ENCODE results near the gene SKA3.
"Not testable (repeated sequence)": the region's sequence is repeated elsewhere in the genome, so short reads cannot be mapped to it uniquely, and the experiment has no call there.

DNA sequence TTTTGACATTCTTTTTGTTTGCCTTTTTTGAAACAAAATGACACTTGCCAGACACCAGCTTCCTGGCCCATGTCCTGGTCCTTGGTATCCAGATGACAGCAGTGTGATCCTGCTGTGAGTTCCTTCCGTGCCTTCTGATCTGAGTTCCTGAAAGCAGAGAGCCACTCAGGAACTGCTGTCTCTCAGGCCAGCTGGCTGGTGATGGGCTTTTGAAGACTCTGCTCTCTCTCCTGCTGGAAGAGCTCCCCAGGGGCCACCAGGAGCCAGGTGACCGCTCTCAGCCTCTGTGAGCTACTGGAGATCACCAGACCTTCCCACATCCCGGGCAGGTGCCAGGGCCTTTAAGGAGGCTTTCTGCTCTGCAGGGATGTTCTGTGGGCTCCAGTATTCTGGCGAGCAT lies 22.0 kb upstream of the SKA3 start:
- TF ChIP-seq, protein P1, sequence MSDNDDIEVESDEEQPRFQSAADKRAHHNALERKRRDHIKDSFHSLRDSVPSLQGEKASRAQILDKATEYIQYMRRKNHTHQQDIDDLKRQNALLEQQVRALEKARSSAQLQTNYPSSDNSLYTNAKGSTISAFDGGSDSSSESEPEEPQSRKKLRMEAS (CRISPR knock-in tag; IDR thresholded peaks at IDR 0.05) = not testable (repeated sequence)
- TF ChIP-seq ZNF512 (CRISPR knock-in tag; IDR thresholded peaks at IDR 0.05; ENCODE audit: borderline replicate concordance); CTCF (IDR thresholded peaks at IDR 0.05); EMX1 (CRISPR knock-in tag; IDR thresholded peaks at IDR 0.05); CREB1 (CRISPR knock-in tag; IDR thresholded peaks at IDR 0.05); GABPB1 (CRISPR knock-in tag; IDR thresholded peaks at IDR 0.05); SMAD3 (CRISPR knock-in tag; IDR thresholded peaks at IDR 0.05; ENCODE audit: borderline replicate concordance); ELF4 (CRISPR knock-in tag; IDR thresholded peaks at IDR 0.05; ENCODE audit: low read depth); GTF2I (CRISPR knock-in tag; conservative IDR thresholded peaks at IDR 0.05); MXD4 (CRISPR knock-in tag; IDR thresholded peaks at IDR 0.05; ENCODE audit: borderline replicate concordance); NR1H2 (CRISPR knock-in tag; IDR thresholded peaks at IDR 0.05); TEAD4 (CRISPR knock-in tag; IDR thresholded peaks at IDR 0.05): not testable (repeated sequence)
- TF ChIP-seq, protein P2, sequence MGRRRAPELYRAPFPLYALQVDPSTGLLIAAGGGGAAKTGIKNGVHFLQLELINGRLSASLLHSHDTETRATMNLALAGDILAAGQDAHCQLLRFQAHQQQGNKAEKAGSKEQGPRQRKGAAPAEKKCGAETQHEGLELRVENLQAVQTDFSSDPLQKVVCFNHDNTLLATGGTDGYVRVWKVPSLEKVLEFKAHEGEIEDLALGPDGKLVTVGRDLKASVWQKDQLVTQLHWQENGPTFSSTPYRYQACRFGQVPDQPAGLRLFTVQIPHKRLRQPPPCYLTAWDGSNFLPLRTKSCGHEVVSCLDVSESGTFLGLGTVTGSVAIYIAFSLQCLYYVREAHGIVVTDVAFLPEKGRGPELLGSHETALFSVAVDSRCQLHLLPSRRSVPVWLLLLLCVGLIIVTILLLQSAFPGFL (CRISPR knock-in tag; IDR thresholded peaks at IDR 0.05; ENCODE audit: borderline replicate concordance) = not testable (repeated sequence)
- TF ChIP-seq, protein P3, sequence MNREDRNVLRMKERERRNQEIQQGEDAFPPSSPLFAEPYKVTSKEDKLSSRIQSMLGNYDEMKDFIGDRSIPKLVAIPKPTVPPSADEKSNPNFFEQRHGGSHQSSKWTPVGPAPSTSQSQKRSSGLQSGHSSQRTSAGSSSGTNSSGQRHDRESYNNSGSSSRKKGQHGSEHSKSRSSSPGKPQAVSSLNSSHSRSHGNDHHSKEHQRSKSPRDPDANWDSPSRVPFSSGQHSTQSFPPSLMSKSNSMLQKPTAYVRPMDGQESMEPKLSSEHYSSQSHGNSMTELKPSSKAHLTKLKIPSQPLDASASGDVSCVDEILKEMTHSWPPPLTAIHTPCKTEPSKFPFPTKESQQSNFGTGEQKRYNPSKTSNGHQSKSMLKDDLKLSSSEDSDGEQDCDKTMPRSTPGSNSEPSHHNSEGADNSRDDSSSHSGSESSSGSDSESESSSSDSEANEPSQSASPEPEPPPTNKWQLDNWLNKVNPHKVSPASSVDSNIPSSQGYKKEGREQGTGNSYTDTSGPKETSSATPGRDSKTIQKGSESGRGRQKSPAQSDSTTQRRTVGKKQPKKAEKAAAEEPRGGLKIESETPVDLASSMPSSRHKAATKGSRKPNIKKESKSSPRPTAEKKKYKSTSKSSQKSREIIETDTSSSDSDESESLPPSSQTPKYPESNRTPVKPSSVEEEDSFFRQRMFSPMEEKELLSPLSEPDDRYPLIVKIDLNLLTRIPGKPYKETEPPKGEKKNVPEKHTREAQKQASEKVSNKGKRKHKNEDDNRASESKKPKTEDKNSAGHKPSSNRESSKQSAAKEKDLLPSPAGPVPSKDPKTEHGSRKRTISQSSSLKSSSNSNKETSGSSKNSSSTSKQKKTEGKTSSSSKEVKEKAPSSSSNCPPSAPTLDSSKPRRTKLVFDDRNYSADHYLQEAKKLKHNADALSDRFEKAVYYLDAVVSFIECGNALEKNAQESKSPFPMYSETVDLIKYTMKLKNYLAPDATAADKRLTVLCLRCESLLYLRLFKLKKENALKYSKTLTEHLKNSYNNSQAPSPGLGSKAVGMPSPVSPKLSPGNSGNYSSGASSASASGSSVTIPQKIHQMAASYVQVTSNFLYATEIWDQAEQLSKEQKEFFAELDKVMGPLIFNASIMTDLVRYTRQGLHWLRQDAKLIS (CRISPR knock-in tag; IDR thresholded peaks at IDR 0.05; ENCODE audit: borderline replicate concordance) = not testable (repeated sequence)

All from WTC11 (cell line).